Vagina (tissue), 2 donors: ENCODE data around the gene SNX7. TPM values are rescaled to one million over a fixed set of nuclear protein-coding genes. Genes with fewer than 3 reads are reported as not detected.

Source experiments
- DNase-seq, 2 donors: peaks; one replicate each; pipeline ENCODE4 v3.0.0-alpha.2; 2017; ENCODE audit errors: extremely low spot score in 2 of 2
- H3K27ac ChIP-seq: fragments of 200-600 bp; sonication (generic); one replicate; pipeline ENCODE4 v1.5.1; 2019
- H3K27me3 ChIP-seq: fragments of 200-600 bp; sonication (generic); one replicate; pipeline ENCODE4 v1.5.1; 2019
- H3K36me3 ChIP-seq, 2 donors: fragments of 200-600 bp; sonication (generic); one replicate each; pipeline ENCODE4 v1.5.1; 2017 to 2019
- H3K4me1 ChIP-seq: fragments of 200-600 bp; sonication (generic); one replicate; pipeline ENCODE4 v1.5.1; 2019
- H3K4me3 ChIP-seq, 2 donors: fragments of 200-600 bp; sonication (generic); 1 replicate in 1 of 2; 2 replicates in 1 of 2; pipeline ENCODE4 v1.5.1; 2016 to 2019
- H3K9me3 ChIP-seq: fragments of 200-600 bp; sonication (generic); one replicate; pipeline ENCODE4 v1.5.1; 2019
- POLR2A ChIP-seq, 2 donors: fragments of 450-650 bp; IDR thresholded peaks; one replicate each; pipeline ENCODE4 v1.6.1; 2017; ENCODE audit warnings: antibody characterized with exemption in 2 of 2, mild to moderate bottlenecking in 2 of 2, moderate library complexity in 2 of 2
- POLR2AphosphoS5 ChIP-seq, 2 donors: sonication (generic); formaldehyde crosslinking; IDR thresholded peaks; one replicate each; pipeline ENCODE4 v1.9.0; 2017; ENCODE audit warnings: antibody characterized with exemption in 2 of 2, mild to moderate bottlenecking in 2 of 2, low read depth in 1 of 2; ENCODE audit not compliant: insufficient read depth in 1 of 2
- intact Hi-C: fragments of 100-400 bp; cut with DNase I; formaldehyde crosslinking; loops from one replicate; pipeline ENCODE4 v1.15.1; 2023
- total RNA-seq: library from RNA; depleted of rRNA; stranded (reverse); fragments of >200 nt; gene quantifications from one replicate; pipeline ENCODE4 v1.2.3, GENCODE V29; 2016
- TF ChIP-seq, protein P1 (sequence below), 3 experiments: fragments of 450-650 bp in 2 of 3; fragments of 200-600 bp in 1 of 3; sonication (generic) in 1 of 3; IDR thresholded peaks; one replicate each; pipeline ENCODE4 v1.5.1; 2017 to 2019; ENCODE audit warnings: antibody characterized with exemption in 3 of 3, mild to moderate bottlenecking in 2 of 3, moderate library complexity in 2 of 3

SNX7 gene
- total RNA-seq, 1 donor from 2014 or later = 21.4 TPM

DNA sequence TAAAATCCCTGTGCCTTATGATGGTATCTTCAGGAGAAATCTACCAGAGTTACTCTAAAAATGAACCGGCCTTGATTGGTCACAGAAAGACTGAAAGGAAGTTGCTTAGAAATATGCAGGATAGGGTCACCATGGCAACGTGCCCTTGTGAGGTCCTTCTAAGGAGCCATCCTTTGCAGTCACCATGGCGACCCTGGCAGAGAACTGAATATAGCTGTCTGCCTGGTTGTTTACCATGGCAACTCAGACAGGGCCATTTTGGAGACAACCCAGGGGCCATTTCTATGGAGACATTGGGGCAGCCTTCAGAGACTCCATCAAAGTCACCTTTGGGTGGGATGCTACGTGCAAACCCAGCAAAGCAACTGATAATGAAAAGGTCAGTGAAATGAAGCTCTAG lies 43.0 kb downstream of the SNX7 start:
- Histone ChIP-seq H3K9me3 (no peaks in the 10 kb centered on the region), H3K27me3 (no peaks in the 10 kb centered on the region), H3K36me3 (no peaks in the 10 kb centered on the region), H3K27ac (no peak overlapping the region), H3K4me1 (no peaks in the 10 kb centered on the region), H3K4me3 (no peak overlapping the region)
- intact Hi-C loops = no loop called here
- no peak for DNase-seq
- TF ChIP-seq, protein P1, sequence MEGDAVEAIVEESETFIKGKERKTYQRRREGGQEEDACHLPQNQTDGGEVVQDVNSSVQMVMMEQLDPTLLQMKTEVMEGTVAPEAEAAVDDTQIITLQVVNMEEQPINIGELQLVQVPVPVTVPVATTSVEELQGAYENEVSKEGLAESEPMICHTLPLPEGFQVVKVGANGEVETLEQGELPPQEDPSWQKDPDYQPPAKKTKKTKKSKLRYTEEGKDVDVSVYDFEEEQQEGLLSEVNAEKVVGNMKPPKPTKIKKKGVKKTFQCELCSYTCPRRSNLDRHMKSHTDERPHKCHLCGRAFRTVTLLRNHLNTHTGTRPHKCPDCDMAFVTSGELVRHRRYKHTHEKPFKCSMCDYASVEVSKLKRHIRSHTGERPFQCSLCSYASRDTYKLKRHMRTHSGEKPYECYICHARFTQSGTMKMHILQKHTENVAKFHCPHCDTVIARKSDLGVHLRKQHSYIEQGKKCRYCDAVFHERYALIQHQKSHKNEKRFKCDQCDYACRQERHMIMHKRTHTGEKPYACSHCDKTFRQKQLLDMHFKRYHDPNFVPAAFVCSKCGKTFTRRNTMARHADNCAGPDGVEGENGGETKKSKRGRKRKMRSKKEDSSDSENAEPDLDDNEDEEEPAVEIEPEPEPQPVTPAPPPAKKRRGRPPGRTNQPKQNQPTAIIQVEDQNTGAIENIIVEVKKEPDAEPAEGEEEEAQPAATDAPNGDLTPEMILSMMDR (IDR thresholded peaks at IDR 0.05) = no peak
- no peak for TF ChIP-seq POLR2A (IDR thresholded peaks at IDR 0.05)
- TF ChIP-seq POLR2AphosphoS5 (IDR thresholded peaks at IDR 0.05; ENCODE audit: insufficient read depth in 1 of 2, low read depth in 1 of 2) = no peak

DNA sequence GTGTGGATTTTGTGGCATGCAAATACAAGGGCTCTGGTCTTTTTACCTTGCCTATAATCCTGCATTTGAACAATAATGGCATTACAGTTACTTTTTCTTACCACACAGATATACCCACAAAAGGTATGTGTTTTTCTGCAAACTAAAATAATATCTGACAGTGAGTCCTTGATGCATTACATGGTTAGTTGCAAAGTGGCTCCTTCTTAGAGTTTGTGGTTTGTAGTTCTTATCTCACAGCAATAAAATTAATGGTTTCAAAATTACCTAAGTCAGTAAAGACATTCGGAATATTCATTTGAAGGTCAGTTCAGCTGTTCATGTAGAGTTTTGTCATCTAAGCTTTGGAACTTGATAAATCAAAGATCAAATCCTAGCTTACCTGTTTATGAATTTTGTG lies 43.5 kb downstream of the SNX7 start:
- no peak overlapping the region for H3K4me3 ChIP-seq
- H3K27ac ChIP-seq = no peak overlapping the region
- no peaks in the 10 kb centered on the region for H3K27me3 ChIP-seq
- no peaks in the 10 kb centered on the region for H3K9me3 ChIP-seq
- H3K4me1 ChIP-seq = no peaks in the 10 kb centered on the region
- TF ChIP-seq, protein P1 (IDR thresholded peaks at IDR 0.05) = no peak
- no peak for TF ChIP-seq POLR2AphosphoS5 (IDR thresholded peaks at IDR 0.05; ENCODE audit: insufficient read depth in 1 of 2, low read depth in 1 of 2)
- TF ChIP-seq POLR2A (IDR thresholded peaks at IDR 0.05) = no peak
- intact Hi-C loops = no loop called here
- peaks cover 0 to 4% of the 10 kb centered on the region in 2 donors for H3K36me3 ChIP-seq
- DNase-seq = no peak

DNA sequence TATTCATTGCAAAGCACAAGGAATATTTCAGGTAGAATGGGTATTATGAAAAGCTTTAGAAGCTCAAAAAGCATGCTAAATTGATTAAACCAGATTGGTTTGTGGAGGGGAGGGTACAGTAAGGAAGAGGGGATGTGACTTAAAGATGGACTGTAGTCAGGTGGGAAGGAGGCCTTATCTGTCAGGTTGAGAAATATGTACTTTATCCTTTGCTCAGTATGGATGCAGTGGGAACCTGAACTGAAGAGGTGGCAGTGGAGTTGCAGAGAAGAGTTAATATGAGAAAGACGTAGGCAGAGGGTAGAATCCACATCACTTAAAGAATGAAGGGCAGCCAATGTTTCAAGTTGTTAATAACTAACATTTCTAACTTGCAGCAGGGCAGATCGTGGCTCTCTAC lies 44.1 kb downstream of the SNX7 start:
- H3K4me1 ChIP-seq = no peaks in the 10 kb centered on the region
- H3K4me3 ChIP-seq = no peak overlapping the region

DNA sequence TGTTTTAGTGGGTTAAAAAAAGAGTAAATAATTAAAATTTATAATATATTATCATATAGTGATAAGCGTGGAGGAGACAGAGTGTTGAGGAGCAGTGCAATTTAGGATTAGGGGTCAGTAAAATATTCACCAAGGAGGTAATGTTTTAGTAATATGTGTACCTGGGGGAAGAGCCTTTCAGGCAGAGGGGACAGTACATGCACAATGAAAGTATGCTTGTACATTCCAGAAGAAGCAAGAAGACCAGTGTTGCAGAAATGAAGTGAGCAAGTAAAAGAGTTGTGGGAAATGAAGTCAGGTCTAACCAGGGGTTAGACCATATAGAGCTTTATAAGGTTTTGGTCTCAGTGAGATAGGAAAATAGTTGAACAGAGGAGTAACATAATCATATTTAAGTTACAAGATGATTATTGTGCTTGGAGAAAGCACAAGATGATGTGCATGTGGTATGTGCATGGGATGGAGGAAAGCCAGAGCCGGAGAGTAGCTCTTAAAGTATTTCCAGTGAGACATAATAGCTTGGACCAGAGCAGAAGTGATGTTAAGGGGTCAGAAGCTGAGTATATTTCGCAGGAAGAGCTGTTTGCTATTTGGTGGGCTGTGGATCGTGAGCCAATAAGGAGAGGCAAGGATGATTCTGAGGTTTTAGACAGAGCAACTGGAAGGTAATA lies 44.8 kb downstream of the SNX7 start:
- H3K36me3 ChIP-seq = peaks cover 0 to 7% of the 10 kb centered on the region in 2 donors
- DNase-seq = no peak
- no peaks in the 10 kb centered on the region for H3K9me3 ChIP-seq
- no peaks in the 10 kb centered on the region for H3K4me1 ChIP-seq
- intact Hi-C loops = no loop called here
- TF ChIP-seq POLR2A (IDR thresholded peaks at IDR 0.05) (no peak), POLR2AphosphoS5 (IDR thresholded peaks at IDR 0.05; ENCODE audit: insufficient read depth in 1 of 2, low read depth in 1 of 2) (no peak)
- TF ChIP-seq, protein P1 (IDR thresholded peaks at IDR 0.05) = no peak
- H3K27ac ChIP-seq = no peak overlapping the region
- H3K27me3 ChIP-seq = no peaks in the 10 kb centered on the region
- no peak overlapping the region for H3K4me3 ChIP-seq

More for the DNA sequence above, 44.1 kb downstream of the SNX7 start:
- Histone ChIP-seq H3K36me3 (peaks cover 0 to 7% of the 10 kb centered on the region in 2 donors), H3K27ac (no peak overlapping the region), H3K9me3 (no peaks in the 10 kb centered on the region), H3K27me3 (no peaks in the 10 kb centered on the region)
- DNase-seq = no peak
- TF ChIP-seq, protein P1 (IDR thresholded peaks at IDR 0.05) = no peak
- no peak for TF ChIP-seq POLR2AphosphoS5 (IDR thresholded peaks at IDR 0.05; ENCODE audit: insufficient read depth in 1 of 2, low read depth in 1 of 2)
- no peak for TF ChIP-seq POLR2A (IDR thresholded peaks at IDR 0.05)
- intact Hi-C loops = no loop called here

DNA sequence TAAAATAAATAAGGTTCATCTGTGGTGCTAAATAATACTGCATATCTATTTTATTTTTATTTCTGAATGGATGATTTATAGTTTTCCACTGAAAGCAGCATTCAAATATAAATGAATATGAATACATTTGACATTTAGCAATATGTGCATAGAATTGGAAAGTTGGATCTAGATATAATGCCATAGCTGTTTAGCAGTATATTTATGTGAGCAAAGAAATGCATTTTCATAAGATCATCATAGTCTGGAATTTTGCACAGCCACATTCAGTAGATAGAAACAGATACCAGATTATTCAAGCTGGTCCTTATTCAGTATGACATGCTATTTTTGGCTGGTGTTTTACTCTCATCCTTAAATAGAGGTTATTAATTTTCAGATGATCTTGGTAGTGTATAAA lies 46.0 kb downstream of the SNX7 start:
- peaks cover 0 to 10% of the 10 kb centered on the region in 2 donors for H3K36me3 ChIP-seq
- no peak for DNase-seq
- TF ChIP-seq, protein P1 (IDR thresholded peaks at IDR 0.05) = no peak
- TF ChIP-seq POLR2A (IDR thresholded peaks at IDR 0.05) (no peak), POLR2AphosphoS5 (IDR thresholded peaks at IDR 0.05; ENCODE audit: insufficient read depth in 1 of 2, low read depth in 1 of 2) (no peak)
- no peaks in the 10 kb centered on the region for H3K9me3 ChIP-seq
- no peak overlapping the region for H3K4me3 ChIP-seq
- no peaks in the 10 kb centered on the region for H3K27me3 ChIP-seq
- intact Hi-C loops = no loop called here
- no peaks in the 10 kb centered on the region for H3K4me1 ChIP-seq
- H3K27ac ChIP-seq = no peak overlapping the region
